Stimulated activated CD4-positive, alpha-beta T cell treated with anti-CD3 and anti-CD28 coated beads, Interleukin-4, amount 100 ng/mL, for 4 hours (primary cell): Measurements from ENCODE around the gene FEM1B.

Experiments used
- DNase-seq, 2 experiments: peaks; one replicate each; pipeline ENCODE4 v3.0.0-alpha.2; 2020

Gene FEM1B

GRCh38 chr15:68310178-68310803, 32.7 kb downstream of the FEM1B start:
- no peak for DNase-seq

- no peak for DNase-seq
Measured at GRCh38 chr15:68310804-68311463, 33.4 kb downstream of the FEM1B start.

GRCh38 chr15:68311464-68311835, 33.9 kb downstream of the FEM1B start:
- DNase-seq, result no peak

DNA sequence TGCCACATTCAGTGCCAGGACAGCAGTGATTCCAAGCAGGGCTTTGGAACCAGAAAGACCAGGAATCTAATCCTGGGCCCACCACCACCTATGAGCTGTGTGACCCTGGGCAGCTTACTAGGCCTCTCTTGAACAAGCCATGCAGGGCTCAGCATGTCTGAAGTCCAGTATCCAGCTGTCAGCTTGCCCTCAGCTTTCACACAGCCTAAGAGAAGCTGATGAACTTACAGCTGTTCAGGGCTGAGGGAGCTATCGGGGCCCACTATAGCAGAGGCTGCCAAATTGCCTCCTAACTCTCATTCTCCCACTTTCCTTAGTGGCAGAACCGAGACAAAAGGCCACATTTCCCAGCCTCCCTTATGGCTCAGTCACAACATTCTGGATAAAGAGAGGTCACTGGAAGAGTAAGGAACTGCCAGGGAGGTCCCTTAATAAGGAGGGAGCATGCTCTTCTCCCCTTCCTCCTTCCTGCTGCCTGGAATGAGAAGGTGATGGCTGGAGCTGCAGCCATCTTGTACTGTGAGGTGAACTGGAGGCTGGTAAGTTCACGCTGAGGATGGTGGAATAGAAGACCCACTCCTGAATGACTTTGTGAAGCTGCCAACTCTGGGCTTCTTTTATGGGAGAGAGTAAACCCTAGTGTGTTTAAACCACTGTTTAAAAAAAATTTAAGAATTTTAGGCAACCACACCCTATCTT, 34.5 kb downstream of the FEM1B start:
- no peak for DNase-seq

DNA sequence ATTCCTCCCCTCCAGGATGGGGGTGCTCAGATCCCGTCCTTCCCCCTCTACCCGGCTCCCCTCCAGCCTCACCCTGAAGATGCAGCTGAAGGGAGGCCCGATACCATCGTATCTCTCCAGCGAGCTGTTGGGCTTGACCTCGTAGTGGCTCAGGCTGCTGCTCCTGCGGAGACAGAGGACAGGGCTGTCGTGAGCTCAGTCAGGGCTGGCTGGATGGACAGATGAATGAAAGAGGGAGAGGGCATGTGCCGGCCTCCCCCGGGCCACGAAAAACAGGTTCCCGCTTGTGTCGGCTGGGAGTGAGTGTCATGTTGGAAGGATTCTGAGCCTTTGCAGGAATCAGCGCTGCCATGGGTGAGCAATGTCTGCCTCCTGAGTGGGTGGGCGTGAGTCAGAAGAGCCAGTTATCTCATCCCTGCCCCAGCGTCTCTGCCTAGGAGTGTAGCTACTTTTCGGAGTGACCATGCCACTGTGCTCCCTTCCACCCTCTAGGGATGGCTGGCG, 35.2 kb downstream of the FEM1B start:
- DNase-seq, result no peak

GRCh38 chr15:68313501-68314410, 36.2 kb downstream of the FEM1B start:
- DNase-seq, result no peak

- no peak for DNase-seq
Measured at GRCh38 chr15:68314563-68314962, 37.0 kb downstream of the FEM1B start.

DNA sequence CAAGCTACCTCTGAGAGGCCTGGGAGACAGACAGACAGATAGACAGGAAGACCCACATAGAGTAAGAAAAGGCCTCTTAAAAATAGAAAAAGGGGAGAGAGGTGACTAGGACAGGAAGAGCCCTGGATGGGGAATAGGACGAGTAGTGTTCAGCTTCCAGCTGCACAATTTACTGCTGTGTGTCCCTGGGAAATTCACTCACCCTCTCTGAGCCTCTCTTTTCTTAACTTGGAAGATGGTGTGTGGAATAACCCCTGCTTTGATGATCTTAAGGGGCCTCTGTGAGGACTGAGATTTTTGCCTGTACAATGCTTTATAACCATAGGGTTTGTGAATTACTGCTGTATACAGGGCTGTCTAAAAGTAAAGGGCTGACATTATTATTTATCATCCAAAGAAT, 37.5 kb downstream of the FEM1B start:
- DNase-seq, result no peak

DNA sequence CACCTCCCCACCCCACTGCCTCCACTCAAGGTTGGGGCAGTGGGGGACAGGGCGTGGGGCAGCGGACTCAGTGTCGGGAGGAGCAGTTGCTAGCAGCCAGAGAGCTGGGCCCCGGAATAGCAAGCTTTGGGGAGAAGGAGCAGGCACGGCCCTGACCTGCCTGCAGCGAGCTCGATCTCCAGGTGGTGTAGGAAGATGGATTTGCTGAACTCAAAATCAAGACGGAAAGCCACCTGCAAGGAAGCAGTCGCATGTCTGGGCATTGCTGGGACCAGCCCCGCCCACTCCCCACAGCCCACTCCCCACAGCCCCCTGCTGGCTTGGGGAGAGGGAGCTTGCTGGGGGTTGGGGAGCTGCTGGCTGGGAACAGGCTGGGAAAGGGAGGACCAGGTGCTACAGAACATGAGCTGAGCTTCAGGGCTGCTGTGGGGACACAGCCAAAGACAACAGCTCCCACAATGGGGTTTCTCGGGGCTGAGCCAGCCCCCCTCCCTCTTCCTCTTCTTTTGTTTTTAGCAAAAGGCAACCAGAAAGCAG, 38.0 kb downstream of the FEM1B start:
- DNase-seq, result no peak

GRCh38 chr15:68316061-68316804, 38.7 kb downstream of the FEM1B start:
- DNase-seq, result no peak

GRCh38 chr15:68317281-68318007, 39.9 kb downstream of the FEM1B start:
- DNase-seq, result no peak

GRCh38 chr15:68318008-68318835, 40.7 kb downstream of the FEM1B start:
- no peak for DNase-seq

GRCh38 chr15:68318931-68319909, 41.7 kb downstream of the FEM1B start:
- DNase-seq, result no peak

DNA sequence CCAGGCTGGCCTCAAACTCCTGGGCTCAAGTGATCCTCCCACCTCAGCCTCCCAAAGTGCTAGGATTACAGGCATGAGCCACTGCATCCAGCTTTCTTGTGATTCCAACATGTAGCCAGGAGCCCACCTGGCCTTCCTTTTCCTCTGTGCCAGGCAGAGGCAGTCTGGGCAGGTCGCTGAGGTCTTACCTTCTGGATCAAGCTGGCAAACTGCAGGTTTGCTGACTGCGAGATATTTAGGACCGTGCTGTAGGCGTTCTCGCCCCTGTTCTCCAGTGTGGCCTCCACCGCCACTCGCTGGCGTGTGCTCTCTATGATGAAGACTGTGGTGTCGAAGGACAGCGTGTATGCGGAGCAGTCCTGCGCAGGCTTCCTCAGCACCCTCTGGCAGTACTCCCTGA, 42.5 kb downstream of the FEM1B start:
- DNase-seq, result no peak

DNA sequence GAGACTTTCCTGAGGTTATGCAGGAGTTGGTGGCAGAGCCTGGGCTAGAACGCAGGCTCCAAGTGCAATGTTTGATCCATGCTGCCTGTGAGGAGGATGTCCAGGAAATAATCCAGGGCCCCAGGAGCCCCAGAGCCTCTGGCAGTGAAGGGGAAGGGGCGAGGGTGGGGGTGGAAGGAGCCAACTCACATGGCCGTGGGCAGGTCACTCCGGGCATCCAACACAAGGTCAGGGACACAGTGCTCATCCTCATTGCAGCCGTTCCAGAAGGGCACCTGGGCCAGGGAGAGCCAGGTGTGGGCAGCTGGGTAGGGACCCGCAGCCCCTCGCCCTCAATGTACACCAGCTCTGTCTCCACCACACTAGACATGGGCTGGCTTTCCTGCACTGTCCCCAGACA, 43.7 kb downstream of the FEM1B start:
- DNase-seq, result no peak

DNA sequence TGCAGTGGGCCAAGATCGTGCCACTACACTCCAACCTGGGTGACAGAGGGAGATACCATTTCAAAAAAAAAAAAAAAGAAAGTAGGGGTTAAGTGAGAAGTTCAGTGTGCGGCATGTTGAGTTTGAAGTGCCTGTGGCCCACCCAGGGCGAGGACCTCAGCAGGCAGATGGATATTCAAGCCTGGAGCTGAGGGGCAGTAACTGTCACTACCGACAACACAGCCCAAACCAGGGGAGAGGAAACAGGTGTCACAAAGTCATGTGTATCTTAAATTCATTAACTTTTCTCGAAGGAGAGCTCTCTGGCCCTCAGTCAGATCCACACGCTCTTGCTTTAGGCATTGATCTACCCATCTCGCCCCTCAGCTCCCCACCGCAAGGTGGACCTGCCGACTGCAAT, 45.3 kb downstream of the FEM1B start:
- DNase-seq, result no peak

GRCh38 chr15:68325726-68326125, 48.2 kb downstream of the FEM1B start:
- no peak for DNase-seq

DNA sequence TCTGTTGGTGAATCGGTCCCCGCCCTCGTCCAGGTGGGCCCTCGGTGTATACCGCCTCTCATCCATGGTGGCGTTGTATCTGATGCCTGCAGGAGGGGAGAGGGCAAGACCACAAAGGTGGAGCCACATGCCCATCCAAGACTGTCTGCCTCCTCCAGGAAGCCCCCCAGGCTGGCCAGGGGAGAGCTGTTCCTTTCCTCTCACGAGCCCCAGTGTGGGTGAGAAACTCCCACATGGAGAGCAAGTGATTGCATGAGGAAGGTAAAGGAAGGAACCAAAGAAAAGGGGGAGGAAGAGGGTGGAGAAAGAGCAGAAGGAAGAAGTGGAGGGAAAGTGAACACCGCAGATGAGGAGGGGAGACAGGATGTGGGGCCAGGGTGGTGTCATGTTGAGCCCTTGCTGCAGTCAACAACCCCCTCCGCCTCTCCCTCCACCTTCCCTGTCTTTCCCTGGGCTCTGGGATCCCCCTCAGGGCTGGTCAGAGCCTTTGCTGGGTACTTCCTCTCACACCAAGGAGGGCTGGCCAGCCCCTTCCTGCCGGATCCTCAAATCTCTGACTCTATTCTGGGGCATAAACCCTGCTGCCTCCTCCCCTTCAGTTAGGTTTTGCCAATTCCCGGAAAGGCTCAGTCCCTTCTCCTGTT, 49.3 kb downstream of the FEM1B start:
- DNase-seq, result no peak

GRCh38 chr15:68328443-68328842, 50.9 kb downstream of the FEM1B start:
- no peak for DNase-seq
